ENCODE results near the gene PRKCE. TPM values are rescaled to one million over a fixed set of nuclear protein-coding genes. Genes with fewer than 3 reads are reported as not detected.

Gene PRKCE
- total and polyA plus RNA-seq, 2 donors (not counting 3 experiments of a cell fraction or from before 2014, with no cell fraction given): 27.9 to 33.9 TPM

DNA sequence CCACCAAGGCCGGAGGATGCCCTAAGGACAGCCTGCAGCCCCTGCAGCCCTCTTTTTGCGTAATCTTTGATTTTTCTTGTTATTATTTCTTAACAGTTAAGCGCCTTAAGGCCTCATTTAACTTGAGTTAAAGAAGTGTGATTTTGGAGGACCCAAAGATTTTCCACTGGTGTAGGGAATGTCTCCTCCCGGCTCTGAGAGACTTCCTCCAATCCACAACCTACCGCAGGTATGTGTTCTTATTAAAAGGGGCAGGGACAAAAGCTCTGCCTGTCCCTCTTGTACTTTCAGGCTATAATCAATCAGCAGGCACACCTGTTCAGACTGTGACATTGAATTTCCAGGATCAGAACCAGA is 285.1 kb downstream of the PRKCE start:
- H3K79me2 ChIP-seq (ENCODE audit: control insufficient read depth, insufficient read depth, low read length): no peaks in the 10 kb centered on the region
- H3K4me3 ChIP-seq (replicated peaks in 1 of 3; ENCODE audit: insufficient read depth in 1 of 3, low read depth in 1 of 3, low read length in 3 of 3): no peak overlapping the region
- H3K9me3 ChIP-seq (replicated peaks; ENCODE audit: control insufficient read depth, insufficient read depth, low read length): no peaks in the 10 kb centered on the region
- no peaks in the 10 kb centered on the region for H3K36me3 ChIP-seq (ENCODE audit: control insufficient read depth in 2 of 2, extremely low read depth in 1 of 2, insufficient read depth in 2 of 2, low read length in 2 of 2)
- no peak for DNase-seq (ENCODE audit: low read depth, low spot score)
- CTCF ChIA-PET: interaction anchor here (0.8 to 4.1 kb wide), 24 partner anchors 9 to 351 kb away, joined by 3 to 49 read pairs (median 5); partner anchors contain the start of genes PRKCE and SRBD1
- dilution Hi-C loops (cut with MboI; ENCODE audit: extremely low pct_ligation_motif_present, low sequenced_read_pairs) (no loop called here), intact Hi-C loops (cut with micrococcal nuclease) (loop anchor here (1.0 to 2.0 kb wide), 6 partner anchors 146 to 955 kb away; no protein-coding TSS in a partner anchor)
- no peaks in the 10 kb centered on the region for H3K27me3 ChIP-seq (ENCODE audit: control insufficient read depth in 2 of 2, insufficient read depth in 2 of 2, low read length in 2 of 2)
- no peak for FAIRE-seq
- BruUV-seq (replicated peaks): no TSS peak
- no peaks in the 10 kb centered on the region for H3K9me1 ChIP-seq (replicated peaks; ENCODE audit: control insufficient read depth, extremely low read depth, insufficient read depth, low read length)
- no peaks in the 10 kb centered on the region for H4K20me1 ChIP-seq (replicated peaks; ENCODE audit: control insufficient read depth, extremely low read depth, insufficient read depth, low read length)
- H3K9ac ChIP-seq (replicated peaks; ENCODE audit: extremely low read depth, insufficient read depth, low read length): no peak overlapping the region
- H3K27ac ChIP-seq (ENCODE audit: insufficient read depth, low read depth, low read length): no peak overlapping the region
- H3K4me1 ChIP-seq (ENCODE audit: control insufficient read depth, extremely low read depth, insufficient read depth, low read length): peaks cover 20% of the 10 kb centered on the region
- POLR2A ChIA-PET: interaction anchor here (1.0 kb wide), 1 partner anchor 149 kb away, joined by 3 read pairs; no protein-coding TSS in a partner anchor
- no peak for TF ChIP-seq FOS (IDR thresholded peaks at IDR 0.05; ENCODE audit: borderline replicate concordance, insufficient read depth, low read length)
- no peak for TF ChIP-seq MYC (IDR thresholded peaks at IDR 0.05; ENCODE audit: low read depth, low read length)
- TF ChIP-seq, protein P1, sequence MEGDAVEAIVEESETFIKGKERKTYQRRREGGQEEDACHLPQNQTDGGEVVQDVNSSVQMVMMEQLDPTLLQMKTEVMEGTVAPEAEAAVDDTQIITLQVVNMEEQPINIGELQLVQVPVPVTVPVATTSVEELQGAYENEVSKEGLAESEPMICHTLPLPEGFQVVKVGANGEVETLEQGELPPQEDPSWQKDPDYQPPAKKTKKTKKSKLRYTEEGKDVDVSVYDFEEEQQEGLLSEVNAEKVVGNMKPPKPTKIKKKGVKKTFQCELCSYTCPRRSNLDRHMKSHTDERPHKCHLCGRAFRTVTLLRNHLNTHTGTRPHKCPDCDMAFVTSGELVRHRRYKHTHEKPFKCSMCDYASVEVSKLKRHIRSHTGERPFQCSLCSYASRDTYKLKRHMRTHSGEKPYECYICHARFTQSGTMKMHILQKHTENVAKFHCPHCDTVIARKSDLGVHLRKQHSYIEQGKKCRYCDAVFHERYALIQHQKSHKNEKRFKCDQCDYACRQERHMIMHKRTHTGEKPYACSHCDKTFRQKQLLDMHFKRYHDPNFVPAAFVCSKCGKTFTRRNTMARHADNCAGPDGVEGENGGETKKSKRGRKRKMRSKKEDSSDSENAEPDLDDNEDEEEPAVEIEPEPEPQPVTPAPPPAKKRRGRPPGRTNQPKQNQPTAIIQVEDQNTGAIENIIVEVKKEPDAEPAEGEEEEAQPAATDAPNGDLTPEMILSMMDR (IDR thresholded peaks at IDR 0.05; ENCODE audit: extremely low read depth in 1 of 2, insufficient read depth in 1 of 2, low read depth in 1 of 2, low read length in 2 of 2): no peak
- no peak for TF ChIP-seq POLR2A (IDR thresholded peaks at IDR 0.05; ENCODE audit: low read depth, low read length)
- no peak for TF ChIP-seq POLR2AphosphoS5 (IDR thresholded peaks at IDR 0.05; ENCODE audit: insufficient read depth, low read depth, low read length)
- no peak for TF ChIP-seq JUN (IDR thresholded peaks at IDR 0.05; ENCODE audit: borderline replicate concordance, insufficient read depth, insufficient read length, low read depth)
- TF ChIP-seq GATA2 (IDR thresholded peaks at IDR 0.05; ENCODE audit: insufficient read depth, insufficient read length, low read depth, low read length): no peak
- TF ChIP-seq, protein P2, sequence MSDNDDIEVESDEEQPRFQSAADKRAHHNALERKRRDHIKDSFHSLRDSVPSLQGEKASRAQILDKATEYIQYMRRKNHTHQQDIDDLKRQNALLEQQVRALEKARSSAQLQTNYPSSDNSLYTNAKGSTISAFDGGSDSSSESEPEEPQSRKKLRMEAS (IDR thresholded peaks at IDR 0.05; ENCODE audit: insufficient read depth, insufficient read length): no peak
- TF ChIP-seq EZH2 (IDR thresholded peaks at IDR 0.05; ENCODE audit: borderline replicate concordance, low read depth, low read length, severe bottlenecking): no peak
- no peak overlapping the region for H2AFZ ChIP-seq (ENCODE audit: low read depth, low read length)
- no peak overlapping the region for H3K4me2 ChIP-seq (ENCODE audit: insufficient read depth, low read length)
